ENCODE measurements around the gene CHRM4. TPM values are rescaled to one million over a fixed set of nuclear protein-coding genes. Genes with fewer than 3 reads are reported as not detected.
A peak's percentile ranks its signal among the peaks of the same experiment; 100 is the strongest.

CHRM4 gene
- total RNA-seq, 2 experiments from 2014 or later, result 0.09 TPM; not detected in 1

- CTCF ChIA-PET (ENCODE audit: unreplicated experiment), result no interaction called here
- TF ChIP-seq, protein P1, sequence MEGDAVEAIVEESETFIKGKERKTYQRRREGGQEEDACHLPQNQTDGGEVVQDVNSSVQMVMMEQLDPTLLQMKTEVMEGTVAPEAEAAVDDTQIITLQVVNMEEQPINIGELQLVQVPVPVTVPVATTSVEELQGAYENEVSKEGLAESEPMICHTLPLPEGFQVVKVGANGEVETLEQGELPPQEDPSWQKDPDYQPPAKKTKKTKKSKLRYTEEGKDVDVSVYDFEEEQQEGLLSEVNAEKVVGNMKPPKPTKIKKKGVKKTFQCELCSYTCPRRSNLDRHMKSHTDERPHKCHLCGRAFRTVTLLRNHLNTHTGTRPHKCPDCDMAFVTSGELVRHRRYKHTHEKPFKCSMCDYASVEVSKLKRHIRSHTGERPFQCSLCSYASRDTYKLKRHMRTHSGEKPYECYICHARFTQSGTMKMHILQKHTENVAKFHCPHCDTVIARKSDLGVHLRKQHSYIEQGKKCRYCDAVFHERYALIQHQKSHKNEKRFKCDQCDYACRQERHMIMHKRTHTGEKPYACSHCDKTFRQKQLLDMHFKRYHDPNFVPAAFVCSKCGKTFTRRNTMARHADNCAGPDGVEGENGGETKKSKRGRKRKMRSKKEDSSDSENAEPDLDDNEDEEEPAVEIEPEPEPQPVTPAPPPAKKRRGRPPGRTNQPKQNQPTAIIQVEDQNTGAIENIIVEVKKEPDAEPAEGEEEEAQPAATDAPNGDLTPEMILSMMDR (conservative IDR thresholded peaks at IDR 0.05; ENCODE audit: low read length), result peak; percentile 70
- TF ChIP-seq EZH2phosphoT487 (IDR thresholded peaks at IDR 0.05; ENCODE audit: borderline replicate concordance, low read depth, low read length), result no peak
- Histone ChIP-seq H2AFZ (ENCODE audit: low read length) (peak within 1 kb of the TSS; percentile 75; the same call in 1 of the 2 replicates), H3K4me1 (ENCODE audit: insufficient read depth, low read length, poor library complexity, severe bottlenecking) (peaks cover 55% of the 10 kb centered on the region), H3K79me2 (ENCODE audit: insufficient read depth, low read depth, low read length) (peaks cover 32% of the 10 kb centered on the region), H3K4me2 (ENCODE audit: low read length) (peak within 1 kb of the TSS; percentile 99), H3K27ac (ENCODE audit: low read depth, low read length, poor library complexity, severe bottlenecking) (peak within 1 kb of the TSS; percentile 49), H3K9me2 (ENCODE audit: insufficient read depth, low read length) (no peaks in the 10 kb centered on the region), H3K4me3 (ENCODE audit: low read depth, low read length, poor library complexity, severe bottlenecking) (peak within 1 kb of the TSS; percentile 100), H4K20me1 (ENCODE audit: insufficient read depth, low read length) (peaks cover 8% of the 10 kb centered on the region; the same call in 1 of the 2 replicates), H3K9me3 (ENCODE audit: low read length) (no peaks in the 10 kb centered on the region), H3K36me3 (ENCODE audit: insufficient read depth, low read length) (peaks cover 13% of the 10 kb centered on the region; the same call in 1 of the 2 replicates)
- POLR2A ChIA-PET, result interaction anchor here (4.1 kb wide), 1 partner anchor 14 kb away, joined by 38 read pairs; no protein-coding TSS in a partner anchor
- intact Hi-C loops (cut with micrococcal nuclease; ENCODE audit: unreplicated experiment), result loop anchor here (1.0 kb wide), 2 partner anchors 20 to 226 kb away; partner anchors contain the start of gene PHF21A
- BruUV-seq (replicated peaks), result no TSS peak
- peak; percentile 89 for DNase-seq (ENCODE audit: low spot score)
These were observed 44.5 kb downstream of the CHRM4 start, which contains the start of gene DGKZ for GRCh38 chr11:46346886-46347636. TSS of gene DGKZ (plus strand) at chr11:46347463. CDS start at chr11:46347660, 197 bp downstream.

GRCh38 chr11:46345881-46346484, 45.6 kb downstream of the CHRM4 start:
- Histone ChIP-seq H3K36me3 (ENCODE audit: insufficient read depth, low read length) (peaks cover 12% of the 10 kb centered on the region; the same call in 1 of the 2 replicates), H3K4me3 (ENCODE audit: low read depth, low read length, poor library complexity, severe bottlenecking) (peak overlapping the region; percentile 19), H3K4me2 (ENCODE audit: low read length) (peak overlapping the region; percentile 36), H3K9me3 (ENCODE audit: low read length) (no peaks in the 10 kb centered on the region), H3K79me2 (ENCODE audit: insufficient read depth, low read depth, low read length) (peaks cover 29% of the 10 kb centered on the region), H3K27ac (ENCODE audit: low read depth, low read length, poor library complexity, severe bottlenecking) (no peak overlapping the region), H3K4me1 (ENCODE audit: insufficient read depth, low read length, poor library complexity, severe bottlenecking) (peaks cover 47% of the 10 kb centered on the region), H2AFZ (ENCODE audit: low read length) (peak overlapping the region; percentile 11; the same call in 1 of the 2 replicates), H4K20me1 (ENCODE audit: insufficient read depth, low read length) (peaks cover 8% of the 10 kb centered on the region; the same call in 1 of the 2 replicates), H3K9me2 (ENCODE audit: insufficient read depth, low read length) (no peaks in the 10 kb centered on the region)
- no peak for DNase-seq (ENCODE audit: low spot score)
- no peak for TF ChIP-seq EZH2phosphoT487 (IDR thresholded peaks at IDR 0.05; ENCODE audit: borderline replicate concordance, low read depth, low read length)
- TF ChIP-seq, protein P1 (conservative IDR thresholded peaks at IDR 0.05; ENCODE audit: low read length), result no peak
- ChIA-PET POLR2A (interaction anchor here (0.6 to 1.0 kb wide), 3 partner anchors 81 to 232 kb away, joined by 3 to 4 read pairs (median 3); no protein-coding TSS in a partner anchor), CTCF (ENCODE audit: unreplicated experiment) (interaction anchor here (2.3 kb wide), 1 partner anchor 28 kb away, joined by 8 read pairs; no protein-coding TSS in a partner anchor)
- intact Hi-C loops (cut with micrococcal nuclease; ENCODE audit: unreplicated experiment), result no loop called here
- BruUV-seq (replicated peaks), result no TSS peak
